Endometrium (tissue), 2 donors: ENCODE results near the gene AMN.
"Not testable (repeated sequence)": the region's sequence is repeated elsewhere in the genome, so short reads cannot be mapped to it uniquely, and the experiment has no call there.

ENCODE experiments used
- FAIRE-seq: peaks from 2 replicates; lab custom pipeline; 2012; peaks lifted over from hg19 to GRCh38; lab: Jason Lieb, UNC
- donor health status: control.
- donor health status: control.

The AMN gene

DNA sequence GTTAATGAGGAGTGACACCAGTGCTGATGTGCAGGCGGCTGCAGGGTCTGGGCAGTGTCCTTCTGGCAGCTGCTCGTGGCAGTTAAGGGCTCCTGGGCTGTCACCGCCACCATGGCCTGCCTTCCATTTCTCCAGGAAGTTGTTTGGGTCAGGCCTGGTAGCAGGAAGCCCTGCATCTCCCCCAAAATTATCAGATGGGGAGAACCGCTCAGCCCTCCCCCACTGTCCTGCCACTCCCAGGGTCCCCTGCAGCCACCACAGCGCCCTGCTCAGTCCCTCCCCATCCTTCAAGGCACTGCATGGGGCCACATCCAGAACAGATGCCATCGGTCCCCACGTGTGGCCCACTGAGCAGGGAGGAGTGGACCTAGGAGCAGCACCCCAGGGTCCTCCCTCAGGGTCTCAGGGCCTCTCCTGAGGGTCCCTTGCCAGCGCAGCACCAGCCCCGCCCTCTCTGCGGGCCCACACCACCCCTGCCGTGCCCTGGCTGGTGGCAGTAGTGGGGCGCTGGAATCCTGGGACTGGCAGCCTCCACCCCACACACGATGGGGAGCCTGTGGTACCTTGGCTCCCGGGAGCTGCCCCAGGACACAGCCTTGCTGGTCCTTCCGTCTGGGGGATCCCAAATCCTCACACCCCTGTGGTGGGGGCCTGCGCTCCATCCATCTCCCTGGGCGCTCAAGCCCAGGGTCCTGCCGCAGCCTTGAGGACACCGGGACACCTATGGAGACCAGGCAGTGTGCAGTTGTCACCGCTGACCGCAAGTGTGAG lies 10.3 kb upstream of the AMN start:
- no peak for FAIRE-seq

- FAIRE-seq: no peak
These were observed 8.9 kb upstream of the AMN start for GRCh38 chr14:102913341-102914211.

- FAIRE-seq: no peak
These were observed 7.8 kb upstream of the AMN start for GRCh38 chr14:102914474-102915291.

DNA sequence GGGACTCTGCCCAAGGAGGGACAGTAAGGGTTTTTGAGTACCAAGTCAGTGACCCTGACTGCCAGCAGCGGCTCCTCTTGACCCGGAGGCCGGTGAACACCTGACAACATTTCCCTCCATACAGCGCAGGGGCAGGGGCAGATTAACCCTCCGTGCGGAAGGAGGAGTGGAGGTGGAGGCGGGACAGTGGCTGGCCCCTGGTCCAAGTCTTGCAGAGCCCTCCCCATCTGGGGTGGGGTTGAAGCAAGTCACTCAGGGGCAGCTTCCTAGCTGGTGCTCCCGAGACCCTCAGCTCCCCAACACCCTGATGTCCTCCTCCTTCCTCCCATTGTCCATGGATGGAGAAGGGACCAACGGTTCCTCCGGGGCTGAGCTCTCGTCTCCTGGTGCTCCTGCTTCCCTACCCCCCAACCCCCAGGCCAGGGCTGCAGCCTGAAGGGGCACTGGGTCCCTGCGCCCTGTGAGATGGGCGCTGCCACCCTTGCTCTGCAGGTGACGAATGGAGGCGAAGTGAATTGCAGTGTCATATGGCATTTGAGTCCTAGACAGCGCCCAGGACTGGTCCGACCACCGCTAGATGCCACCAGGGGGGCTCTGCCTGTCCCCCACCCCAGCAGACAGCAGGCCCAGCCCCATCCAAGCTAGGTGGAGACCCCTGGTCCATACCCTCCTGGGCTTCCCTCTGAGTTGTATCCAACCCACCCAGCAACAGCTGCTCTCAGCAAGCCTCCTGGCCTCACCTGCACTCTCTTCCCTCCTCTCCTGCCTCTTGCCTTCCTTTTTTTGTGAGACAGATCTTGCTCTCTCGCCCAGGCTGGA lies 7.0 kb upstream of the AMN start:
- no peak for FAIRE-seq

DNA sequence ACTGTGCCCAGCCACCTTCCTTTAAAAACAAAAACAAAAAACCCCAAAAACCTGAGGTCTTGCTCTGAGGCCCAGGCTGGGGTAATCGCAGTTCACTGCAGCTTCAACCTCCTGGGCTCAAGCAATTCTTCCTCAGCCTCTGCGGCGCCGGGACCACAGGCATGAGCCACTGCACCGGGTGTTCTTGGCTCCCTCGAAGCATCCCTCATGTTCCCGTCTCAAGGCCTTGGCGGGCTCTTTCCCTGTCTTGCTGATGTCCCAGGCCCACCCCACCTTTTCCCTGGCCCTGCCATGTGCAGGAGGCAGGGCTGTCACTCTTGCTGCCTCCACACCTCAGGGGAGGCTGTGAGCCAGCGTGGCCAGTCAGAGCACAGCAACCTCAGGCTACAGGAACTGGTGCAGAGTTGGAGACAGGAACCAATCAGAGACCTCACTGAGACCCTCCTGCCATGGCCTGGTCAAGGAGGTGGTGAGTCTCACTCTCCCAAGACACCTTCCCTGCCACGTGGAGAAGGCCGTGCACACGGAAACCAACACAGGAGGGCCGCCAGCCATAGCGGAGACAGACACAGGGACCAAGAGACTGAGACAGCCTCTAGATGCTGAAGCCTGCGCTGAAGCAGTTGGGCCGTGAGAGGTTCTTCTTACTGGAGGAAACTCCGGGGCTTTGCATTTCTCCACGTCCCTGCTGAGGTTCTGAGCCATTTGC lies 6.0 kb upstream of the AMN start:
- no peak for FAIRE-seq

DNA sequence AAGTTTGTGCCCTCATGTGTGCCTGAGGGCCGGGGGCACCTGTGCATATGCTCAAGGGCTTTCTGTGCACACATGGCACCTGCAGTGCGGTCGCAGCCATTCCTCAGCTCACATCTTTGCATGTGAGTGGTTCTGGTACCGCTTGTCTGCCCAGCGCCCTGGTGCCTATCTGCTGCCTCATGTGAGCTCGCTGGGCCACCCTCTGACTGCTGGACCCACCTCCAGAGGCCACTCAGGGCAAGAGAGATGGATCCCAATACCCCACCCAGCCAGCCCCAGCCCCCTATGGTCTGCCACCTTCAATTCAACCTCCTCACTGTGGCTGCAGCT lies 5.4 kb upstream of the AMN start:
- FAIRE-seq: no peak

GRCh38 chr14:102917469-102918211 lies 4.8 kb upstream of the AMN start:
- FAIRE-seq: no peak

DNA sequence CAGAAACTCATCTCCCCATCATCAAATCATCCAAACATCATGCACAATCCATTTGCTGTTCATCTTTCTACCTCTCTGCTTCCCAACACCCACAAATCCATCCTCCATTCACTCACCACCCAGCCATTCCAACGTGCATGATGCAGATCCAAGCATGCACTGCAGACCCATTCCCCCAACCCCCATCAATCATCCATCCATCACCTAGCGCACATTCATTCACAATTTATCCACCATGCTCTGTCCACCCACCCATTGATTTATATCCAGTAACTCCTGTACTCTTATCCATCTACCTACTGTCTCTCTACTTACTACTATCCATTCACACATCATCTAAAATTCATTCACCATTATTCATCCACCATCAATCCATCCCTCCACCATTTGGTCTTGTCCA lies 4.0 kb upstream of the AMN start:
- FAIRE-seq: no peak

GRCh38 chr14:102920273-102920997 lies 2.0 kb upstream of the AMN start:
- no peak for FAIRE-seq

- no peak for FAIRE-seq
These were observed 1.5 kb upstream of the AMN start for GRCh38 chr14:102920998-102921304.

DNA sequence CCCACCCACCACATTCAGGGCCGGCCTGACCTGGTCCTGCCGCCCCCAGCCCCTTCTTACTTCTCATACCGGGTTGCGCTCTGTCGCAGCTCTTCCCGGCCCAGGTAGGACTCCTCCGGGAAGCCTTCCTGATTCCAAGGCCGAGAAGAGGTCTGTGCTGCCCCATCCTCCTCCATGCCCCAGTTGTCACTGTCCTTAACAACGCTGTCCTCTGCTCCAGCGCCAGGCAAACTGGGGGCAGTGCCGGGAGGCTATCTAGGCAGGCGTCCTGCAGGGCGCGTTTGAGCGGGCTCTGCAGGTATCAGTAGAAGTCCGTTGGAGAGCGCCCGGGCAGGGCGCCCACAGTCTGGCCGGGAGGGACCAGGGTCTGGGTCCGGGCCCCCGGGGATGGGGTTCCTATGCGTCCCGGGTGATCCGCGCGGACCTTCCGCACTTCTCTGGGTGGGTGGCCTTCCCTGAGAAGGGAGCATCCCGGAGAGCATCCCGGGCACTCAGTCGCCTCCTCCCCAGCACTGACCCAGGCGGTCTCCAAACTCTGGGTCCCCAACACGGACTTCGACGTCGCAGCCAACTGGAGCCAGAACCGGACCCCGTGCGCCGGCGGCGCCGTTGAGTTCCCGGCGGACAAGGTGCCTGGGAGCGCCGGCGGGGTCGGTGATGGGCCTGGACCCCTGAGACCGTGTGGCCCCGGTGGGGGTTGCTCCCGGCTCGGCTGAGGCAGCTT lies 900 bp downstream of the AMN start:
- FAIRE-seq: no peak

DNA sequence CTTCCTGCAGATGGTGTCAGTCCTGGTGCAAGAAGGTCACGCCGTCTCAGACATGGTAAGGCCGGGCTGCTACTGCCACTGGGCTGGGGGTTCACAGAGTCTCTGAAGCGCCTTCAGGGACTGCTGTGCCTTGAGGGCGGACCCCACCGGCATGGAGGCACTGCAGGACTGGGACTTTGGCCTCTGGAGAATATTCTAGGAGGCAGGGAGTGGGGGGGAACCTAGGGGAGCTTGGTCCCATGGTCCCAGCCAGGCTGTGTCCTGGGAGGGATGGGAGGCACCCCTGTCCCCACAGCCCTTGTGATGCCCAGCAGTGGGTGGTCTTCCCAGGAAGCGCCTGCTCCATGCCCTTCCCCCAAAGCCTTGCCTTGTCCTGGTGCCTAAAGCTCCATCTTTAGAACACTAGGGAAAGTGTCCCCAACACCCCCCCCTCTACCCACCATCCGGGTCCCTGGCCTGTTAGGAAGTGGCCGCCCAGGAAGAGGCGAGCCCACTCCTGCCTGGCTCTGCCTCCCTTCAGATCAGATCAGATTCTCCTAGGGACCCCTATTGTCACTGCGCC lies 1.5 kb downstream of the AMN start:
- no peak for FAIRE-seq

- no peak for FAIRE-seq
These were observed 2.4 kb downstream of the AMN start for GRCh38 chr14:102924632-102925588.

DNA sequence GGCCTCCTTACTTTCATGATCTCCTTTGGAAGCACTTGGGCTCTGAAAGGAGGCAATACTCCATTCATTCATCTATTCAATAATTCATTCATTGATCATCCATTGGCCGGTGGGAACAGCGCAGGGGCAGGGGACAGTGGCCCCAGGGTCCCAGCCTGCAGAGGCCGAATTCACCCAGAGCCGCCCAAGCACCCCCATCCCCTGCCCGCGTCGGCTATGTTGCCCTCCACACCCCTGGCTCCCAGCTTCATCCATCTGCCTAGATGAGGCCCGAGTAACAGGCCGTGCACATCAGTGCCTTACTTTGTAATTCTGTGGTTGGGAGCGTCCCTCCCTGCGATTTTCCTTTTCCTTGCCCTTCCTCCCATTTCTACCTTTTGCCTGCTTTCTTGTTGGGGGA lies 3.2 kb downstream of the AMN start:
- FAIRE-seq: no peak

DNA sequence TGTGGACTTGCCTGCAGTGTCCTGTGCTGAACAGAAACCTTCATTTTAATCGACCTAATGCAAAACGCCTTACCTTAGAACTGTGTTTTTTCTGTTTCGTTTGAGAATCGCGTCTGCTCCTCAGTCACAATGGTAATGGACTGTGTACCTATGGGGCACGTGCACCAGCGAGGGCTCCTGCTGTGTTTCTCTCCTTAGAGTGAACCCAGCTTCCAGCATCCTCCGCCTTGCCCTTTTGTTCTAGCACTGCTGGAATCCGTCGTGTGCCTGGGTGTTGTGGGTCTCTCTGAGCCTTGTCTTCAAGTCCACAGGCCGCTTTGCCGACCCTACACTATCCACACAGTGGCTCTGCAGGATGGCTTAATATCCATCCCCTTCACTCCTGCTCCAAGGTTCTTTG lies 3.6 kb downstream of the AMN start:
- FAIRE-seq: no peak

GRCh38 chr14:102926840-102927239 lies 4.4 kb downstream of the AMN start:
- FAIRE-seq: not testable (repeated sequence)

- FAIRE-seq: no peak
These were observed 4.9 kb downstream of the AMN start for GRCh38 chr14:102927346-102927877.
